ENCODE results near the gene SPOCK2. TPM values are rescaled to one million over a fixed set of nuclear protein-coding genes. Genes with fewer than 3 reads are reported as not detected.

The SPOCK2 gene
- total and polyA plus RNA-seq, 2 donors (not counting 3 experiments of a cell fraction or from before 2014, with no cell fraction given), result 0.40 to 1.1 TPM

- CTCF ChIA-PET, result interaction anchor here (0.9 kb wide), 1 partner anchor 160 kb away, joined by 3 read pairs; no protein-coding TSS in a partner anchor
- dilution Hi-C loops (cut with MboI; ENCODE audit: extremely low pct_ligation_motif_present, low sequenced_read_pairs), result no loop called here
- DNase-seq (ENCODE audit: low read depth, low spot score), result no peak
Observed at GRCh38 chr10:72056113-72056512, 32.2 kb downstream of the SPOCK2 start.

More at GRCh38 chr10:72056113-72056512, 32.2 kb downstream of the SPOCK2 start:
- intact Hi-C loops (cut with micrococcal nuclease), result no loop called here
- no peaks in the 10 kb centered on the region for H4K20me1 ChIP-seq (replicated peaks; ENCODE audit: control insufficient read depth, extremely low read depth, insufficient read depth, low read length)
- TF ChIP-seq GATA2 (IDR thresholded peaks at IDR 0.05; ENCODE audit: insufficient read depth, insufficient read length, low read depth, low read length) (no peak), POLR2AphosphoS5 (IDR thresholded peaks at IDR 0.05; ENCODE audit: insufficient read depth, low read depth, low read length) (no peak), FOS (IDR thresholded peaks at IDR 0.05; ENCODE audit: borderline replicate concordance, insufficient read depth, low read length) (no peak), POLR2A (IDR thresholded peaks at IDR 0.05; ENCODE audit: low read depth, low read length) (no peak), MYC (IDR thresholded peaks at IDR 0.05; ENCODE audit: low read depth, low read length) (no peak), CTCF (IDR thresholded peaks at IDR 0.05; ENCODE audit: extremely low read depth in 1 of 2, insufficient read depth in 1 of 2, low read depth in 1 of 2, low read length in 2 of 2) (no peak), EZH2 (IDR thresholded peaks at IDR 0.05; ENCODE audit: borderline replicate concordance, low read depth, low read length, severe bottlenecking) (no peak), JUN (IDR thresholded peaks at IDR 0.05; ENCODE audit: borderline replicate concordance, insufficient read depth, insufficient read length, low read depth) (no peak), MAX (IDR thresholded peaks at IDR 0.05; ENCODE audit: insufficient read depth, insufficient read length) (no peak)
- H3K9me1 ChIP-seq (replicated peaks; ENCODE audit: control insufficient read depth, extremely low read depth, insufficient read depth, low read length), result no peaks in the 10 kb centered on the region
- POLR2A ChIA-PET, result no interaction called here
- H3K4me2 ChIP-seq (ENCODE audit: insufficient read depth, low read length), result no peak overlapping the region
- peaks cover 10% of the 10 kb centered on the region for H3K4me1 ChIP-seq (ENCODE audit: control insufficient read depth, extremely low read depth, insufficient read depth, low read length)
- no peaks in the 10 kb centered on the region for H3K36me3 ChIP-seq (ENCODE audit: control insufficient read depth in 2 of 2, extremely low read depth in 1 of 2, insufficient read depth in 2 of 2, low read length in 2 of 2)
- no peaks in the 10 kb centered on the region for H3K27me3 ChIP-seq (ENCODE audit: control insufficient read depth in 2 of 2, insufficient read depth in 2 of 2, low read length in 2 of 2)
- no peak overlapping the region for H3K27ac ChIP-seq (ENCODE audit: insufficient read depth, low read depth, low read length)
- H2AFZ ChIP-seq (ENCODE audit: low read depth, low read length), result no peak overlapping the region
- no peak for FAIRE-seq
- no peak overlapping the region for H3K4me3 ChIP-seq (replicated peaks in 1 of 3; ENCODE audit: insufficient read depth in 1 of 3, low read depth in 1 of 3, low read length in 3 of 3)
- no peak overlapping the region for H3K9ac ChIP-seq (replicated peaks; ENCODE audit: extremely low read depth, insufficient read depth, low read length)
- H3K9me3 ChIP-seq (replicated peaks; ENCODE audit: control insufficient read depth, insufficient read depth, low read length), result no peaks in the 10 kb centered on the region
- H3K79me2 ChIP-seq (ENCODE audit: control insufficient read depth, insufficient read depth, low read length), result no peaks in the 10 kb centered on the region
- BruUV-seq (replicated peaks), result no TSS peak
